Liver (tissue), 9 donors: Measurements from ENCODE around the gene NAV2. TPM values are rescaled to one million over a fixed set of nuclear protein-coding genes. Genes with fewer than 3 reads are reported as not detected.

ENCODE experiments used
- DNase-seq: peaks from one replicate; pipeline ENCODE4 v3.0.0-alpha.2; 2017; ENCODE audit warnings: low spot score
- H3K27ac ChIP-seq, 2 donors: one replicate each; pipeline ENCODE4 v1.7.0; 2013; ENCODE audit warnings: inconsistent platforms in 2 of 2, low read length in 2 of 2, control low read depth in 1 of 2, low read depth in 1 of 2, mild to moderate bottlenecking in 1 of 2
- H3K27me3 ChIP-seq, 4 donors: one replicate each; pipeline versions ENCODE4 v1.6.1 to v1.7.0; 2013; ENCODE audit warnings: low read length in 3 of 4, inconsistent platforms in 1 of 4, mild to moderate bottlenecking in 1 of 4, moderate library complexity in 1 of 4; ENCODE audit not compliant: control insufficient read depth in 4 of 4, insufficient read depth in 4 of 4
- H3K36me3 ChIP-seq, 4 donors: one replicate each; pipeline versions ENCODE4 v1.6.1 to v1.7.0; 2013; ENCODE audit warnings: low read length in 3 of 4, mild to moderate bottlenecking in 3 of 4, low read depth in 1 of 4, moderate library complexity in 1 of 4; ENCODE audit not compliant: control insufficient read depth in 4 of 4, insufficient read depth in 3 of 4
- H3K4me1 ChIP-seq, 4 donors: one replicate each; pipeline versions ENCODE4 v1.6.1 to v1.7.0; 2013; ENCODE audit warnings: low read length in 3 of 4, mild to moderate bottlenecking in 3 of 4, moderate library complexity in 1 of 4; ENCODE audit not compliant: control insufficient read depth in 4 of 4, insufficient read depth in 4 of 4
- H3K4me3 ChIP-seq, 3 donors: one replicate each; pipeline versions ENCODE4 v1.6.1 to v1.7.0; 2013; ENCODE audit warnings: low read length in 3 of 3, control low read depth in 1 of 3, low read depth in 1 of 3, mild to moderate bottlenecking in 1 of 3
- H3K9ac ChIP-seq, 2 donors: one replicate each; pipeline ENCODE4 v1.7.0; 2013; ENCODE audit warnings: low read length in 2 of 2, mild to moderate bottlenecking in 2 of 2, moderate library complexity in 2 of 2, control low read depth in 1 of 2, low read depth in 1 of 2
- H3K9me3 ChIP-seq, 4 donors: one replicate each; pipeline versions ENCODE4 v1.6.1 to v1.7.0; 2013; ENCODE audit warnings: low read length in 3 of 4; ENCODE audit not compliant: control insufficient read depth in 4 of 4
- CTCF ChIP-seq: fragments of 150-350 bp; IDR thresholded peaks from 2 replicates; pipeline ENCODE4 v1.5.1; 2017; ENCODE audit warnings: improper control_type of control experiment, low read depth, low read length; ENCODE audit not compliant: missing input control
- EGR1 ChIP-seq, 2 donors: IDR thresholded peaks; 2 replicates each; pipeline ENCODE4 v1.6.1; 2016 to 2018; ENCODE audit warnings: antibody characterized with exemption in 2 of 2, low read depth in 2 of 2
- FOXA1 ChIP-seq: IDR thresholded peaks from 2 replicates; pipeline ENCODE4 v1.6.1; 2016; ENCODE audit warnings: antibody characterized with exemption
- FOXA2 ChIP-seq: IDR thresholded peaks from 2 replicates; pipeline ENCODE4 v1.6.1; 2016; ENCODE audit warnings: antibody characterized with exemption
- GABPA ChIP-seq, 2 donors: IDR thresholded peaks in 1 of 2; conservative IDR thresholded peaks in 1 of 2; 2 replicates each; pipeline ENCODE4 v1.6.1; 2016; ENCODE audit warnings: antibody characterized with exemption in 2 of 2, mild to moderate bottlenecking in 1 of 2, moderate library complexity in 1 of 2
- HNF4A ChIP-seq, 2 donors: conservative IDR thresholded peaks; 2 replicates each; pipeline ENCODE4 v1.6.1; 2016; ENCODE audit warnings: antibody characterized with exemption in 2 of 2, mild to moderate bottlenecking in 2 of 2
- HNF4G ChIP-seq: IDR thresholded peaks from 2 replicates; pipeline ENCODE4 v1.6.1; 2016; ENCODE audit warnings: antibody characterized with exemption
- JUND ChIP-seq, 2 donors: IDR thresholded peaks; 2 replicates each; pipeline ENCODE4 v1.6.1; 2016; ENCODE audit warnings: antibody characterized with exemption in 2 of 2
- NR2F2 ChIP-seq: IDR thresholded peaks from 2 replicates; pipeline ENCODE4 v1.6.1; 2016; ENCODE audit warnings: antibody characterized with exemption
- RAD21 ChIP-seq, 2 donors: IDR thresholded peaks; 2 replicates each; pipeline ENCODE4 v1.6.1; 2016; ENCODE audit warnings: antibody characterized with exemption in 2 of 2, mild to moderate bottlenecking in 2 of 2
- REST ChIP-seq: IDR thresholded peaks from 2 replicates; pipeline ENCODE4 v1.6.1; 2016; ENCODE audit warnings: antibody characterized with exemption, mild to moderate bottlenecking
- RXRA ChIP-seq, 2 donors: IDR thresholded peaks; 2 replicates each; pipeline ENCODE4 v1.6.1; 2017 to 2018; ENCODE audit warnings: antibody characterized with exemption in 2 of 2, mild to moderate bottlenecking in 1 of 2
- SP1 ChIP-seq: IDR thresholded peaks from 2 replicates; pipeline ENCODE4 v1.6.1; 2018; ENCODE audit warnings: antibody characterized with exemption, mild to moderate bottlenecking
- TAF1 ChIP-seq: conservative IDR thresholded peaks from 2 replicates; pipeline ENCODE4 v1.6.1; 2016; ENCODE audit warnings: antibody characterized with exemption, mild to moderate bottlenecking
- YY1 ChIP-seq: IDR thresholded peaks from 2 replicates; pipeline ENCODE4 v1.6.1; 2016; ENCODE audit warnings: antibody characterized with exemption, mild to moderate bottlenecking
- WGBS: extraction: QIAGEN DNeasy Blood & Tissue Kit; methylation state at CpG from one replicate; pipeline ENCODE4 v1.1.7; 2013; 5-methylcytosine and 5-hydroxymethylcytosine counted together
- polyA plus RNA-seq, 2 donors: library from polyadenylated mRNA; stranded (reverse) in 1 of 2; unstranded in 1 of 2; fragments of 200-250 nt in 1 of 2; fragments of >200 nt in 1 of 2; fragmentation: Nextera tagmentation in 1 of 2; extraction: Ambion mirVana in 1 of 2; gene quantifications; one replicate each; pipeline versions ENCODE4 v1.2.1 to v1.2.3, GENCODE V29; 2013 to 2015
- total RNA-seq, 2 donors: library from RNA; depleted of rRNA; stranded (reverse); fragments of >200 nt; gene quantifications; one replicate each; pipeline ENCODE4 v1.2.3, GENCODE V29; 2014
- TF ChIP-seq, protein P1 (sequence below): IDR thresholded peaks from 2 replicates; pipeline ENCODE4 v1.6.1; 2016; ENCODE audit warnings: antibody characterized with exemption
- TF ChIP-seq, protein P2 (sequence below): IDR thresholded peaks from 2 replicates; pipeline ENCODE4 v1.6.1; 2016; ENCODE audit warnings: antibody characterized with exemption
- TF ChIP-seq, protein P3 (sequence below): IDR thresholded peaks from 2 replicates; pipeline ENCODE4 v1.6.1; 2016; ENCODE audit warnings: antibody characterized with exemption
- donor health status: healthy.
- donor health status: healthy.
- donor health status: healthy.
- donor health status: healthy.
- donor health status: healthy.

Gene NAV2, protein sequence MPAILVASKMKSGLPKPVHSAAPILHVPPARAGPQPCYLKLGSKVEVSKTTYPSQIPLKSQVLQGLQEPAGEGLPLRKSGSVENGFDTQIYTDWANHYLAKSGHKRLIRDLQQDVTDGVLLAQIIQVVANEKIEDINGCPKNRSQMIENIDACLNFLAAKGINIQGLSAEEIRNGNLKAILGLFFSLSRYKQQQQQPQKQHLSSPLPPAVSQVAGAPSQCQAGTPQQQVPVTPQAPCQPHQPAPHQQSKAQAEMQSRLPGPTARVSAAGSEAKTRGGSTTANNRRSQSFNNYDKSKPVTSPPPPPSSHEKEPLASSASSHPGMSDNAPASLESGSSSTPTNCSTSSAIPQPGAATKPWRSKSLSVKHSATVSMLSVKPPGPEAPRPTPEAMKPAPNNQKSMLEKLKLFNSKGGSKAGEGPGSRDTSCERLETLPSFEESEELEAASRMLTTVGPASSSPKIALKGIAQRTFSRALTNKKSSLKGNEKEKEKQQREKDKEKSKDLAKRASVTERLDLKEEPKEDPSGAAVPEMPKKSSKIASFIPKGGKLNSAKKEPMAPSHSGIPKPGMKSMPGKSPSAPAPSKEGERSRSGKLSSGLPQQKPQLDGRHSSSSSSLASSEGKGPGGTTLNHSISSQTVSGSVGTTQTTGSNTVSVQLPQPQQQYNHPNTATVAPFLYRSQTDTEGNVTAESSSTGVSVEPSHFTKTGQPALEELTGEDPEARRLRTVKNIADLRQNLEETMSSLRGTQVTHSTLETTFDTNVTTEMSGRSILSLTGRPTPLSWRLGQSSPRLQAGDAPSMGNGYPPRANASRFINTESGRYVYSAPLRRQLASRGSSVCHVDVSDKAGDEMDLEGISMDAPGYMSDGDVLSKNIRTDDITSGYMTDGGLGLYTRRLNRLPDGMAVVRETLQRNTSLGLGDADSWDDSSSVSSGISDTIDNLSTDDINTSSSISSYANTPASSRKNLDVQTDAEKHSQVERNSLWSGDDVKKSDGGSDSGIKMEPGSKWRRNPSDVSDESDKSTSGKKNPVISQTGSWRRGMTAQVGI (N-terminal part only)
- 10 to 100 TPM in 1 of 2 donors, 1 to 10 TPM in 1; 6.3 to 20.5 TPM for total RNA-seq
- 10 to 100 TPM; 10.1 to 13.1 TPM for polyA plus RNA-seq

DNA sequence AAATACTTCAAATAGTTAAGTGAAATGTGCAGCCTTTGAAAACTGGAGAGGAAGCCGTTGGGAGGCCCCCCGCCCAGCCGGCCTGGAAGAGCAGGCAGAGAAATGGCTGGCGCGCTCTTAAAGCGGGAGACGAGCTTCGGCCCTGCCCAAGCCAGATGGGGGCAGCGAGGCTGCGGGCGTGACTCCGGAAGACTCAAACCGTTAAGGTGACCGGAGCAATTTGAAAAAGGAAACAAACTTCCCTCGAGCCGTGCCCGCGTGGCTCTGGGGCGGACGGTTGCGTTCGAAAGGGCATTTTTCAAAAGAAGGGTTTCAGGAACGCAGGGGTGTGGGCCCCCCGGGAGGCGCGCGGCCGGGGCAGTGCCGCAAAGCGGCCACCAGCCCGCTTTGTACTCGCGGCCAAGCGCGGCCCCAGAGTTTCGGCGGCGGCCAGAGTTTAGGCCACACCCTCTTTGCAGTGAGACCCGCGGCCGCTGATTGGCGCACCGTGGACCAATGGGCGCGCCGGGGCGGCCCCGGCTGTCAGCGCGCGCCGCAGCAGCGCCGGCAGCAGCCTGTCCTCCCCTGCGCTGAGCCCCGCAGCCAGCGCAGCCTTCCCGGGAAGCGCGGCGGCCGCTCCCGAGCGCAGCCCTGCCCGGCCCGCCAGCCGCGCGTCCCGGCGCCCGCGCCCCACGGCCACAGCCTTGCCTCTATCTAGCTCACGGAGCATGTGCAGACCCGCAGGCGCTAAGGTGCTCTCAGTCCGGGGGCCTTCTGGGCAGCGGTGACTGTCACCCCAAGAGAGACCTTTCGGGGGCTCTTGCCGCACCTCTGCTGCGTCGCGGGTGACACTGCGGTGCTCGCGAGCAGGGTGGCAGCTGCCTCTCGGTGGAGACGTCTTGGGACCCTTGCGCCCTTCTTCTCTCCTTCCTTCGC, at the start of gene NAV2:
TSS of gene NAV2 (plus strand) at position 557 of the 915 bp plus-strand sequence. CDS start 859 bp downstream, outside the sequence.
- peaks cover 10 to 36% (median 24%) of the 10 kb centered on the region in 4 donors for H3K4me1 ChIP-seq
- H3K4me3 ChIP-seq, result peak within 1 kb of the TSS; percentile 35 to 64 (median 59)
- no peaks in the 10 kb centered on the region for H3K36me3 ChIP-seq
- H3K9me3 ChIP-seq, result no peaks in the 10 kb centered on the region
- peak; percentile 86 for DNase-seq
- TF ChIP-seq HNF4A (conservative IDR thresholded peaks at IDR 0.05), result peak; percentile 25 to 32
- TF ChIP-seq SP1, result no peak
- no peak for TF ChIP-seq CTCF
- peak; percentile 83 for TF ChIP-seq REST
- no peak for TF ChIP-seq FOXA2
- TF ChIP-seq, protein P1, sequence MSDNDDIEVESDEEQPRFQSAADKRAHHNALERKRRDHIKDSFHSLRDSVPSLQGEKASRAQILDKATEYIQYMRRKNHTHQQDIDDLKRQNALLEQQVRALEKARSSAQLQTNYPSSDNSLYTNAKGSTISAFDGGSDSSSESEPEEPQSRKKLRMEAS, result peak; percentile 49
- peak; percentile 30 to 35 for TF ChIP-seq RAD21 (IDR thresholded peaks at IDR 0.05)
- TF ChIP-seq GABPA (IDR thresholded peaks at IDR 0.05 in 1 of 2, conservative IDR thresholded peaks at IDR 0.05 in 1 of 2), result no peak
- no peak for TF ChIP-seq EGR1 (IDR thresholded peaks at IDR 0.05; ENCODE audit: low read depth in 2 of 2)
- TF ChIP-seq HNF4G, result no peak
- TF ChIP-seq, protein P2, sequence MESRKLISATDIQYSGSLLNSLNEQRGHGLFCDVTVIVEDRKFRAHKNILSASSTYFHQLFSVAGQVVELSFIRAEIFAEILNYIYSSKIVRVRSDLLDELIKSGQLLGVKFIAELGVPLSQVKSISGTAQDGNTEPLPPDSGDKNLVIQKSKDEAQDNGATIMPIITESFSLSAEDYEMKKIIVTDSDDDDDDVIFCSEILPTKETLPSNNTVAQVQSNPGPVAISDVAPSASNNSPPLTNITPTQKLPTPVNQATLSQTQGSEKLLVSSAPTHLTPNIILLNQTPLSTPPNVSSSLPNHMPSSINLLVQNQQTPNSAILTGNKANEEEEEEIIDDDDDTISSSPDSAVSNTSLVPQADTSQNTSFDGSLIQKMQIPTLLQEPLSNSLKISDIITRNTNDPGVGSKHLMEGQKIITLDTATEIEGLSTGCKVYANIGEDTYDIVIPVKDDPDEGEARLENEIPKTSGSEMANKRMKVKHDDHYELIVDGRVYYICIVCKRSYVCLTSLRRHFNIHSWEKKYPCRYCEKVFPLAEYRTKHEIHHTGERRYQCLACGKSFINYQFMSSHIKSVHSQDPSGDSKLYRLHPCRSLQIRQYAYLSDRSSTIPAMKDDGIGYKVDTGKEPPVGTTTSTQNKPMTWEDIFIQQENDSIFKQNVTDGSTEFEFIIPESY, result no peak
- TF ChIP-seq RXRA (IDR thresholded peaks at IDR 0.05), result peak; percentile 29 to 53
- no peak for TF ChIP-seq FOXA1
- peak; percentile 55 for TF ChIP-seq NR2F2
- TF ChIP-seq JUND (IDR thresholded peaks at IDR 0.05), result peak in 1 of 2 donors; percentile 22
- peak; percentile 94 for TF ChIP-seq YY1
- TF ChIP-seq, protein P3, sequence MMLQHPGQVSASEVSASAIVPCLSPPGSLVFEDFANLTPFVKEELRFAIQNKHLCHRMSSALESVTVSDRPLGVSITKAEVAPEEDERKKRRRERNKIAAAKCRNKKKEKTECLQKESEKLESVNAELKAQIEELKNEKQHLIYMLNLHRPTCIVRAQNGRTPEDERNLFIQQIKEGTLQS, result no peak
- TF ChIP-seq TAF1, result peak; percentile 85
- H3K9ac ChIP-seq, result peak within 1 kb of the TSS; percentile 64 to 67
- no peaks in the 10 kb centered on the region for H3K27me3 ChIP-seq
- WGBS, result under 1% methylated on average over 91 of the region's 91 CpGs
- H3K27ac ChIP-seq, result peak within 1 kb of the TSS; percentile 88 to 92
